ENCODE data around the gene GAPT. TPM values are rescaled to one million over a fixed set of nuclear protein-coding genes. Genes with fewer than 3 reads are reported as not detected.

Gene GAPT
- total and polyA plus RNA-seq, 4 donors: 0.17 to 2.5 (median 0.94) TPM

DNA sequence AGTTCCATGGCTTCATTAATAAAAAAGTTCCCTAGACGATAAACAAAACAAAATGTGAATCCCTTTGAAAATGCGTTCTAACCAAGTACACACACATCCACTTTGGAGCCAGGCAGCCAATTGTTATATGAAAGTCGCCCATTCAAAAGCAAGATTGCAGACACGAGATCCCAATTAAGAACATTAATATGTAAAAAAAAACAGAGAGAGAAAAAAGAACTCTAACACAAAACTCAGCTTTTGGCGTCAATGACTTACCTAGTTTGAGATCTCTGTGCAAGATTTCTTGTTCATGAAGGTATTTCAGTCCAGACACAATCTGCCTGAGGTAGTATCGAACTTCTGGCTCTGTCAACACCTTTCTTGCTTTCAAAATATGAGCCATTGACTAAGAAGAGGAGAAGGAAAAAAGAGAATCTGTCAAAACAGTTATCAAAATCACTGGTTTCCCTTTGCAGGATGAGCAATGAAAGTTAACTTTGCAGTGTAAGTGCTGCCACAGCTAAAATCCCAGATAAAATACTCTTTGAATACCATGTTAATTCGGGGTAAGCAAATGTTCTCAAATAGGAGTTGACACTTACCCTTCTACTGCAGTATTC is 33.0 kb upstream of the GAPT start:
- peaks cover 1 to 42% (median 34%) of the 10 kb centered on the region in 4 donors for H3K36me3 ChIP-seq (ENCODE audit: control insufficient read depth in 4 of 4, insufficient read depth in 3 of 4, low read depth in 1 of 4, low read length in 3 of 4)
- peaks cover 2 to 17% (median 12%) of the 10 kb centered on the region in 4 donors for H3K4me1 ChIP-seq (ENCODE audit: control insufficient read depth in 4 of 4, insufficient read depth in 4 of 4, low read length in 3 of 4)
- no peaks in the 10 kb centered on the region for H3K9me3 ChIP-seq (ENCODE audit: control insufficient read depth in 4 of 4, low read length in 3 of 4)
- TF ChIP-seq, protein P1, sequence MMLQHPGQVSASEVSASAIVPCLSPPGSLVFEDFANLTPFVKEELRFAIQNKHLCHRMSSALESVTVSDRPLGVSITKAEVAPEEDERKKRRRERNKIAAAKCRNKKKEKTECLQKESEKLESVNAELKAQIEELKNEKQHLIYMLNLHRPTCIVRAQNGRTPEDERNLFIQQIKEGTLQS (IDR thresholded peaks at IDR 0.05): no peak
- TF ChIP-seq REST (IDR thresholded peaks at IDR 0.05): no peak
- TF ChIP-seq, protein P2, sequence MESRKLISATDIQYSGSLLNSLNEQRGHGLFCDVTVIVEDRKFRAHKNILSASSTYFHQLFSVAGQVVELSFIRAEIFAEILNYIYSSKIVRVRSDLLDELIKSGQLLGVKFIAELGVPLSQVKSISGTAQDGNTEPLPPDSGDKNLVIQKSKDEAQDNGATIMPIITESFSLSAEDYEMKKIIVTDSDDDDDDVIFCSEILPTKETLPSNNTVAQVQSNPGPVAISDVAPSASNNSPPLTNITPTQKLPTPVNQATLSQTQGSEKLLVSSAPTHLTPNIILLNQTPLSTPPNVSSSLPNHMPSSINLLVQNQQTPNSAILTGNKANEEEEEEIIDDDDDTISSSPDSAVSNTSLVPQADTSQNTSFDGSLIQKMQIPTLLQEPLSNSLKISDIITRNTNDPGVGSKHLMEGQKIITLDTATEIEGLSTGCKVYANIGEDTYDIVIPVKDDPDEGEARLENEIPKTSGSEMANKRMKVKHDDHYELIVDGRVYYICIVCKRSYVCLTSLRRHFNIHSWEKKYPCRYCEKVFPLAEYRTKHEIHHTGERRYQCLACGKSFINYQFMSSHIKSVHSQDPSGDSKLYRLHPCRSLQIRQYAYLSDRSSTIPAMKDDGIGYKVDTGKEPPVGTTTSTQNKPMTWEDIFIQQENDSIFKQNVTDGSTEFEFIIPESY (IDR thresholded peaks at IDR 0.05): no peak
- TF ChIP-seq TAF1 (conservative IDR thresholded peaks at IDR 0.05): no peak
- TF ChIP-seq GABPA (IDR thresholded peaks at IDR 0.05 in 1 of 2, conservative IDR thresholded peaks at IDR 0.05 in 1 of 2): no peak
- no peak for TF ChIP-seq FOXA2 (IDR thresholded peaks at IDR 0.05)
- no peak for TF ChIP-seq RAD21 (IDR thresholded peaks at IDR 0.05)
- no peak for TF ChIP-seq EGR1 (IDR thresholded peaks at IDR 0.05; ENCODE audit: low read depth in 2 of 2)
- TF ChIP-seq JUND (IDR thresholded peaks at IDR 0.05): no peak
- TF ChIP-seq NR2F2 (IDR thresholded peaks at IDR 0.05): no peak
- no peak for TF ChIP-seq RXRA (IDR thresholded peaks at IDR 0.05)
- no peak for TF ChIP-seq FOXA1 (IDR thresholded peaks at IDR 0.05)
- TF ChIP-seq, protein P3, sequence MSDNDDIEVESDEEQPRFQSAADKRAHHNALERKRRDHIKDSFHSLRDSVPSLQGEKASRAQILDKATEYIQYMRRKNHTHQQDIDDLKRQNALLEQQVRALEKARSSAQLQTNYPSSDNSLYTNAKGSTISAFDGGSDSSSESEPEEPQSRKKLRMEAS (IDR thresholded peaks at IDR 0.05): no peak
- TF ChIP-seq YY1 (IDR thresholded peaks at IDR 0.05): no peak
- TF ChIP-seq HNF4G (IDR thresholded peaks at IDR 0.05): no peak
- peak overlapping the region; percentile 68 to 84 (median 82) for H3K4me3 ChIP-seq (ENCODE audit: low read depth in 1 of 3, low read length in 3 of 3)
- DNase-seq (ENCODE audit: low spot score): no peak
- WGBS: 44% methylated on average over 7 of the region's 7 CpGs
- H3K27ac ChIP-seq (ENCODE audit: low read depth in 1 of 2, low read length in 2 of 2): no peak overlapping the region
- no peaks in the 10 kb centered on the region for H3K27me3 ChIP-seq (ENCODE audit: control insufficient read depth in 4 of 4, insufficient read depth in 4 of 4, low read length in 3 of 4)
- H3K9ac ChIP-seq (ENCODE audit: low read depth in 1 of 2, low read length in 2 of 2): peak overlapping the region in 1 of 2 donors; percentile 80

GRCh38 chr5:58458743-58459145 is 32.5 kb upstream of the GAPT start:
- DNase-seq (ENCODE audit: low spot score): no peak

More at GRCh38 chr5:58458743-58459145, 32.5 kb upstream of the GAPT start:
- peaks cover 2 to 17% (median 12%) of the 10 kb centered on the region in 4 donors for H3K4me1 ChIP-seq (ENCODE audit: control insufficient read depth in 4 of 4, insufficient read depth in 4 of 4, low read length in 3 of 4)
- peak overlapping the region; percentile 80 to 82 for H3K9ac ChIP-seq (ENCODE audit: low read depth in 1 of 2, low read length in 2 of 2)
- H3K36me3 ChIP-seq (ENCODE audit: control insufficient read depth in 4 of 4, insufficient read depth in 3 of 4, low read depth in 1 of 4, low read length in 3 of 4): peaks cover 1 to 37% (median 30%) of the 10 kb centered on the region in 4 donors
- WGBS: 5% methylated on average over 9 of the region's 9 CpGs
- H3K27me3 ChIP-seq (ENCODE audit: control insufficient read depth in 4 of 4, insufficient read depth in 4 of 4, low read length in 3 of 4): no peaks in the 10 kb centered on the region
- H3K9me3 ChIP-seq (ENCODE audit: control insufficient read depth in 4 of 4, low read length in 3 of 4): no peaks in the 10 kb centered on the region
- TF ChIP-seq REST (IDR thresholded peaks at IDR 0.05) (no peak), FOXA2 (IDR thresholded peaks at IDR 0.05) (no peak), NR2F2 (IDR thresholded peaks at IDR 0.05) (no peak), SP1 (IDR thresholded peaks at IDR 0.05) (no peak), YY1 (IDR thresholded peaks at IDR 0.05) (peak; percentile 34), FOXA1 (IDR thresholded peaks at IDR 0.05) (no peak)
- TF ChIP-seq, protein P2 (IDR thresholded peaks at IDR 0.05): no peak
- H3K27ac ChIP-seq (ENCODE audit: low read depth in 1 of 2, low read length in 2 of 2): no peak overlapping the region
- H3K4me3 ChIP-seq (ENCODE audit: low read depth in 1 of 3, low read length in 3 of 3): peak overlapping the region; percentile 68 to 84 (median 82)
